Measurements from ENCODE around the gene PTMA. TPM values are rescaled to one million over a fixed set of nuclear protein-coding genes. Genes with fewer than 3 reads are reported as not detected.
A peak's percentile ranks its signal among the peaks of the same experiment; 100 is the strongest.
"Not testable (repeated sequence)": the region's sequence is repeated elsewhere in the genome, so short reads cannot be mapped to it uniquely, and the experiment has no call there.

PTMA gene
- total RNA-seq, 2 donors from 2014 or later, result 1,703 to 2,175 TPM

GRCh38 chr2:231707625-231707926, 749 bp upstream of the PTMA start:
- DNase-seq (ENCODE audit: low spot score in 2 of 2), result no peak
- H3K9me3 Mint-ChIP-seq, result no peaks in the 10 kb centered on the region
- peak overlapping the region; percentile 97 to 100 for H3K27ac Mint-ChIP-seq
- ATAC-seq, result peak; percentile 1
- H3K36me3 Mint-ChIP-seq, result peaks cover 36 to 42% of the 10 kb centered on the region in 2 donors

- peak overlapping the region; percentile 97 to 100 for H3K27ac Mint-ChIP-seq
- H3K36me3 Mint-ChIP-seq, result peaks cover 37 to 49% of the 10 kb centered on the region in 2 donors
- ATAC-seq (peak in 1 of 2 donors; percentile 0), DNase-seq (ENCODE audit: low spot score in 2 of 2) (peak; percentile 55 to 74)
- H3K9me3 Mint-ChIP-seq, result no peaks in the 10 kb centered on the region
Observed at GRCh38 chr2:231708773-231709635, 679 bp downstream of the PTMA start.

DNA sequence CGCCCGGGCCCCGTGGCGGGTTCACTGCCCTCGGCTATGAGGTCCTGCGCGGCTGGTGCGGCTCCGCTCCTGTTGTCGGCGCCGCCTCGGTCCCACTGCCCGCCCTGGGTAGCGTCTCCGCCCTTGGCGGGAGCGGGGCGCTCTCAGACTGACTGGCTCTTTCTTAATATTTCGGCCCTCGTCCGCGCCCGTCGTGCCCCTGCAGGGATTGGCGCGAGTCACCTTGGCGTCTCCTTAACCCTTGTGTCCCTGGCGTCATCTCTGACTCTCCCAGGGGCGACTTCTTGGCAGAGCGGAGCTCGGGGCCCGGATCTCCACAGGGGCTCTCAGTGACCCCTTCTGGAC, 1.3 kb downstream of the PTMA start:
- H3K36me3 Mint-ChIP-seq, result peaks cover 37 to 49% of the 10 kb centered on the region in 2 donors
- DNase-seq (ENCODE audit: low spot score in 2 of 2) (peak in 1 of 2 donors; percentile 72), ATAC-seq (no peak)
- no peaks in the 10 kb centered on the region for H3K9me3 Mint-ChIP-seq
- peak overlapping the region; percentile 97 to 99 for H3K27ac Mint-ChIP-seq

DNA sequence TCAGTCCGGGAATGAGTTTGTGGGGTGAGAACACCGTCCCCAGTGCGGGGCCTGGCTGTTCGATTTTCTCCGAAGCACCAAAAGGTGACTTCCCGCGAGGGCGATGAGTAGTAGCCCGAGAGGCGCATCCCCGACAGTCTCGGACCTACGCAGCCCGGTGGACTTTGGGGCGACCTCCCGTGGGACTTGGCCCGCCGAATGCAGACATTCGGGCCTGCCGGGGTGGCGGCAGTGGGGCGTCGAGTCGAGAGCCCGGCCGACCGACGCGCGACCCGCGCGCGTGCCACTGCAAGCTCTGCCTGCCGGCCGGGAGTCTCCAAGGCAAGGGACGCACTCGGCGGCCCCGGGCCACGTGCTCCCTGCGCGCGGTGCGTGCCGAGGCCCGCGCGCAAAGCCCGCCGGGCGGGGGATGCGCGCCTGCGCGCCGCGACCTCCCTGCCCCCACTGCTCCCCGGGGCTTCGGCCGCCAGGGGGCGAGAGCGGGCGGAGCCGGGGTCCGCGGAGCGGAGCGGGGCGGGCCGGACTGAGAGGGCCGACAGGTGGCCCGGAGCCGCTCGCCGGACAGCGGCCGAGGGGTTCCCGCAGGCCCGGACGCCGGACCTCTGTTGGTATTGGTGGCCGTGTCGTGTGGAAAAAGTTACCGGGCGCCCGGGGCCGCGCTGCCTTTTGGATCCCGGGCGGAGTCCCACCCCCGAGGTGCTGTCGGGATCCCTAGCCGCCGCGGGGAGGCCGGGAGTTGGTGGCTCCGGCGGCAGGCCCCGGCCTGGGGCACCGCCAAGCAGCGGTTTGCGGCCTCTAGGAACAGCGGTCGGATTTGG, 1.9 kb downstream of the PTMA start:
- peak overlapping the region; percentile 97 to 100 for H3K27ac Mint-ChIP-seq
- H3K9me3 Mint-ChIP-seq, result no peaks in the 10 kb centered on the region
- DNase-seq (ENCODE audit: low spot score in 2 of 2) (peak; percentile 91 to 98), ATAC-seq (peak; percentile 16 to 27)
- peaks cover 37 to 49% of the 10 kb centered on the region in 2 donors for H3K36me3 Mint-ChIP-seq

- DNase-seq (ENCODE audit: low spot score in 2 of 2), result peak in 1 of 2 donors; percentile 65
- Mint-ChIP-seq H3K27ac (peak overlapping the region; percentile 97 to 100), H3K36me3 (peaks cover 35 to 47% of the 10 kb centered on the region in 2 donors), H3K9me3 (no peaks in the 10 kb centered on the region)
- no peak for ATAC-seq
Observed at GRCh38 chr2:231710799-231711676, 2.7 kb downstream of the PTMA start.

DNA sequence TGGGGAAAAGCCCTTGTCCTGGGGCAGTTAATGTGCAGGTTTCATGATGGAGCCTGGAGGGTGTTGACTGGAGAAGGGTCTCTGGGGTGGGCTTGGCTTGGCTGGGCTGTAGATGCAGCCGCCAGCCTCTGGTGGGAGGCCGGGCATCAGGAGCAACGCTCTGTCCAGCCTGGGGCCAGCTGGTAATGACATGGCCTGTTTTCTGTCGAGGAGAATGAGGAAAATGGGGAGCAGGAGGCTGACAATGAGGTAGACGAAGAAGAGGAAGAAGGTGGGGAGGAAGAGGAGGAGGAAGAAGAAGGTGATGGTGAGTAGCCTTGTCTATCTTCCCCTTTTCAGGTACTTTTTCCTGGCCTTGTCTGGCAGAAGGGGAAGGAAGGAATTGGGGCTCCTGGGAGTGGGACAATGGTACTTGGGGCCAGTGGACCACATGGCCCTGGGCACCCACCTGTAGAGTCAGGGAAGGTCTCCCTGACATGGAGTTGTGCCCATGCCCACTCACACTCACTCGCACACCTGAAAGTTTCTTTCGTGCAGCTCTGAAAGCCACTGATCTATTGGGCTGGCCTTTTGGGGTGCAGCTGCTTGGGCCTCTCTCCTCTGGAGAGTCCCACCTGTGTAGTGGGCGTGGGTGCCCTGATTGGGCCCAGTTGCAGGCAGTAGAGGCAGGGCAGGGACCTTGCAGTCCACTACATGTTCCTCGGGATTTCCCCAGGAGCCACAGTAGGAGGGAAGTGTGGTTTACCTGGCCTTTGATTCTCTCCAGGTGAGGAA, 3.5 kb downstream of the PTMA start:
- peak overlapping the region; percentile 97 to 100 for H3K27ac Mint-ChIP-seq
- H3K9me3 Mint-ChIP-seq, result no peaks in the 10 kb centered on the region
- ATAC-seq, result no peak
- DNase-seq (ENCODE audit: low spot score in 2 of 2), result peak in 1 of 2 donors; percentile 36
- H3K36me3 Mint-ChIP-seq, result peaks cover 32 to 39% of the 10 kb centered on the region in 2 donors

- Mint-ChIP-seq H3K27ac (peak overlapping the region; percentile 97 to 100), H3K36me3 (peaks cover 32 to 38% of the 10 kb centered on the region in 2 donors)
- H3K9me3 Mint-ChIP-seq, ATAC-seq: not testable (repeated sequence)
- peak; percentile 47 to 71 for DNase-seq (ENCODE audit: low spot score in 2 of 2)
Observed at GRCh38 chr2:231712451-231713021, 4.2 kb downstream of the PTMA start.

- peaks cover 29 to 36% of the 10 kb centered on the region in 2 donors for H3K36me3 Mint-ChIP-seq
- not testable (repeated sequence) for ATAC-seq; H3K9me3 Mint-ChIP-seq; DNase-seq (ENCODE audit: low spot score in 2 of 2)
- peak overlapping the region; percentile 92 to 99 for H3K27ac Mint-ChIP-seq
Observed at GRCh38 chr2:231713406-231713729, 5.0 kb downstream of the PTMA start.

DNA sequence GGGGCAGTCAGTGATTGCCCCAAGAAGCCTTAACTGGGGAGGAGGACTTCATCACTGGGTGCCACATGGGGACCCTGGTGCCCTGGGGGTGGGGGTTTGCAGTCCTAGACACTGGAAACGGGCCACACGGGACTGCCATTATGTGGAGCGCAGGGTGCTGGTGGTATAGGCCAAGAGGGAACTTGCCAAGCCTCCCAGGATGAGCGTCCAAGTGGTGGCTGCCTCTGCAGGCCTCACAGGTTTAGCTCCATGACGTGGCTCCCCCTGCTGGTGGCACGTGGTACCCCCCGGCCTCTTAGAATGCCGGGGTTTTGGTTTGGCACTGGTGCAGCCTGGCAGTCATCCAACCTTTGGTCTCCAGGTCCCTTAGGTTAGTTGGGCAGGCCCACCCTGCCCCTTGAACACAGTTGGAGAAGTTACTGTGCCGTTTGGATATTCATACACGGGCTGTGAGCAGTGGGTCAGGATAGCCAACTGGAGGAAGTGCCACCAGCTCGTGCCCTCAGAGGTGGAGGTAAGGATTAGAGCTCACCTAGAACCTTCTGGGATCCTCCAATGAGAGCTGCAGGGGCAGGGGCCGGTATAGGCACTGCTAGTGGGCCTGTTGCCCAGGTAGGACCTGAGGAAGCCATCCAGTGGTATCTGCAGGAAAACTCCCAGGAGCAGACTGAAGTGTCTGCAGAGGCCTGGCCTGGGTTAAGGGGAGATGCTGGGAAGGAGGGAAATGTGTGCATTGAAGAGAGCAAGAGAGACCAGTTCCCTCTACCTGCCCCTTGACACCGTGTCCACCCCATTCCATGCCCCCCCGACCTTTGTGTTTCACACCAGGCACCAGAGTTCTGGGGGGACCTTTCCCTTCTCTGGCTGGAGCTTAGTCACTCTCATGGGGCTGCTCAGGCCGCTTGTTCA, 5.7 kb downstream of the PTMA start:
- Mint-ChIP-seq H3K9me3 (no peaks in the 10 kb centered on the region), H3K36me3 (peaks cover 26 to 32% of the 10 kb centered on the region in 2 donors), H3K27ac (peak overlapping the region; percentile 92 to 99)
- peak; percentile 87 to 95 for DNase-seq (ENCODE audit: low spot score in 2 of 2)
- ATAC-seq, result peak; percentile 29 to 45

- no peaks in the 10 kb centered on the region for H3K9me3 Mint-ChIP-seq
- peak; percentile 80 to 89 for DNase-seq (ENCODE audit: low spot score in 2 of 2)
- H3K27ac Mint-ChIP-seq, result peak overlapping the region; percentile 92 to 99
- peak; percentile 24 to 25 for ATAC-seq
- peaks cover 22 to 29% of the 10 kb centered on the region in 2 donors for H3K36me3 Mint-ChIP-seq
Observed at GRCh38 chr2:231714639-231715498, 6.5 kb downstream of the PTMA start.

DNA sequence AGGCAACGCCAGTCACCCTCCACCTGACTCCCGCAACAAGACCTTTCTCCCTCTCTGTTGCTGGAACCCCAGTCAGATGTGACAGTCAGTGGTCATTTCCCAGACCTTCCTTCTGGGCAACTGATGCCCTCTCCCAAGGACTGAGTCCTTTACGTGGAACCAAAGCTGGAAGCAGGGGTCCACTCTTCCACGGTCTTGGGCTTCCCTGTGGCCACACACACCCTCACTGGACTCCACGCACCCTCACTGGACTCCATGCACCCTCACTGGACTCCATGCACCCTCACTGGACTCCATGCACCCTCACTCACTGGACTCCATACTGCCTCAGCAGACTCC, 7.1 kb downstream of the PTMA start:
- no peak for ATAC-seq

DNA sequence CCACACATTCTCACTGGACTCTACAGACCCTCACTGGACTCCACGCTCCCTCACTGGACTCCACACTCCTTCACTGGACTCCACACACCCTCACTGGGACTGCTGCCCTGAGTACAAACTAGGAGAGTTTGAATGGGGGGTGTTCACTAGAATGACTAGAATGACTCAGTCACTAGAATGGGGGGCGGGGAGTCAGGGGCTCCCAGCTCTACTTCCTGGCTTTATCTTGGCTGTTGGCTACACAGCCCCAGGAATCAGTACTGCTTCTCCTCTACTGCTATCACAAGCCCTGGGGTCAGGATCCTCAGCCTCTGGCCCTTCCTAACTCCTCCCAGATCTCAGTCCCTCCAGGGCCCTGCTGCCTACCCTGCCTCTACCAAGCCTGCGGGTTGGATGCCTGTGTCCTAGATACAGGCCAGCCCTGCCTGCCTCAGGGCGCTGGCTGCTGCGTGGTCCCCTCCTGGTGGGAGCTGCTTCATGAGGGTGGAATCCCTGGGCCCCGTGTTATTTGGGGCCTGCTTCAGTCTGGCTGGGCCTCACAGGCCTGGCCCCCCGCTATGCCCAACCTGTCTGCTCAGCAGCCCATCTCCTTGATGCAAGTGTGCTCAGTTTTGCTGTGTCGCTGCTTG, 7.8 kb downstream of the PTMA start:
- ATAC-seq (peak in 1 of 2 donors; percentile 4), DNase-seq (ENCODE audit: low spot score in 2 of 2) (no peak)
- Mint-ChIP-seq H3K27ac (peak overlapping the region; percentile 92 to 99), H3K36me3 (peaks cover 16 to 21% of the 10 kb centered on the region in 2 donors), H3K9me3 (no peaks in the 10 kb centered on the region)

More for the DNA sequence above, 7.1 kb downstream of the PTMA start:
- peak overlapping the region; percentile 92 to 99 for H3K27ac Mint-ChIP-seq
- H3K9me3 Mint-ChIP-seq, result no peaks in the 10 kb centered on the region
- DNase-seq (ENCODE audit: low spot score in 2 of 2), result no peak
- peaks cover 20 to 26% of the 10 kb centered on the region in 2 donors for H3K36me3 Mint-ChIP-seq

DNA sequence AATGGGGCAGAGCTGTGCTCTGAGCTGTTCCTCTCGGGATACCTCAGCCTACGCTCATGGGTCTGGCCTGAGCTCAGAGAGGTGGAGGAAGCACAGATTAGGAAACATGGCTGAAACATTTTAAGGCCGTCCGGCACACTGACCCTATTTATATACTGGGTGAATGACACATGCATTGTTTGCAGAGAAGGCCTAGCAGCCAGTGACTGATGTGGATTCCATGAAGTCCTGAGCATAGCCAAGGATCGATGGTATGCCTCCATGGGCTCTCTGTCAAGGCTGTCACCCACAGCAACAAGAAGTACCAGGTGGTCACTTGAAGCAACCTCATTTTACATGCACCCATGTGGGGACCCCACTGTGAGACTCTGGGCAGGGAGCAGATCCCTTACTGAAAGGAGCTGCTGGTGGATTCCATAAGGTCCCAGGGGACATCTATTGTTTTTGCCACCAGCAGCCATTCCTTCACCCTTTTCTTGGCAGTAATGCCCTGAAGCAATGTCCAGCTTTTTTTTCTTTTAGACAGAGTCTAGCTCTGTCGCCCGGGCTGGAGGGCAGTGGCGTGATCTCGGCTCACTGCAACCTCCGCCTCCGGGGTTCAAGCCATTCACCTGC, 8.4 kb downstream of the PTMA start:
- DNase-seq (ENCODE audit: low spot score in 2 of 2) (no peak), ATAC-seq (no peak)
- no peaks in the 10 kb centered on the region for H3K9me3 Mint-ChIP-seq
- peak overlapping the region; percentile 92 to 99 for H3K27ac Mint-ChIP-seq
- peaks cover 9 to 15% of the 10 kb centered on the region in 2 donors for H3K36me3 Mint-ChIP-seq

All from activated naive CD4-positive, alpha-beta T cell treated with anti-CD3 and anti-CD28 coated beads, Interleukin-2, amount 50 U/mL, for 72 hours (primary cell).